ENCODE results near the gene VPS52. TPM values are rescaled to one million over a fixed set of nuclear protein-coding genes. Genes with fewer than 3 reads are reported as not detected.

The VPS52 gene
- polyA plus RNA-seq, 1 donor from 2014 or later, result 29.1 TPM

DNA sequence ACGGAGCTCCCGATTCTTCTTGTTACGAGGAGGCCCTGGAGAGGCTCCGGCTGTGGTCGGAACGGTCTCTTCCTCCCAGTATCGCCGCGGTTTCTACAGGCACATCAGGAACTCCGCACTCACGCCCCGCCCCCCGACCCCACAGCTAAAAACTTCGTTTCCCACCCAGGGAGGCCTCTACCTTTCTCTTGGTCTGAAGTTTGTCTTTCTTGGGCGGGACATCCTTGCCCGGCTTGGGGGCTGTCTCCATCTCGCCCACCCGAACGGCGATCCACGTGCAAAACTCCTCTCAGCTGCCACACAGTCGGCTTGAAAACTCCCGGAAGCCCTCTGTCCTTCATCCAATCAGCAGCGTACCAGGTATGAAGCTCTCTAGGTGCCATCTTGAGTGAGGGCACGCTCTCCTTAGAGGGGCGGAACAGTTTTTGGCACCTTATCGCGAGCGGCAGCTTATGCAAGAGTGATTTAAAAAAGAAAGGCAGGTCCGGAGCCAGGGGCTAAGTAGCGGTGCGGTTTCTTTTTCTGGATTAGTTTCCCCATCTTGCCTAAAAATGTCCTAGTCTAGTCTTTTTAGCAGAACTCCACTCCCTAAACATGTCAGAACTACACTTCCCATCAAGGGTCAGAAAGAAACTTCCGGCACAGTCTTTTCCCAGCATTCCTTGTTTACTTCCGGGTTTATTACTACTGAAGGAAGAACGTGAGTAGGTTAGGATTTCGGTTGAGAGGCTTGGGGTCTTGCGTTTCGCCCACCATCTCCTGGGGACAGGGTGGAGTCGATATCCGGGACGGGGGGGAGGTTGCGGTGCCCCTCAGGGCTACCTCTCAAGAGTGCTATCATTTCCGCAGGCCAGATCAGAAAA, 17.5 kb upstream of the VPS52 start, which contains the start of the genes PFDN6 and WDR46:
TSS of gene PFDN6 (plus strand) at position 681 of the 863 bp plus-strand sequence. CDS start 256 bp downstream, outside the sequence.
TSS of gene WDR46 (minus strand) at position 319 of the 863 bp plus-strand sequence. CDS start at position 250, 69 bp downstream.
- Histone ChIP-seq H2AFZ (ENCODE audit: low read depth, low read length) (peak within 1 kb of the TSS; percentile 62), H3K27me3 (ENCODE audit: insufficient read depth, low read depth, low read length) (no peaks in the 10 kb centered on the region), H3K4me3 (ENCODE audit: low read length) (peak within 1 kb of the TSS; percentile 82), H4K20me1 (ENCODE audit: insufficient read depth) (no peaks in the 10 kb centered on the region), H3F3A (ENCODE audit: insufficient read depth, low read length, poor library complexity, severe bottlenecking) (no peaks in the 10 kb centered on the region), H3K9me3 (ENCODE audit: low read length) (no peaks in the 10 kb centered on the region), H3K9me2 (ENCODE audit: insufficient read depth, low read length) (no peaks in the 10 kb centered on the region), H3K27ac (ENCODE audit: low read length) (peak within 1 kb of the TSS; percentile 38), H3K4me2 (ENCODE audit: low read length) (peak within 1 kb of the TSS; percentile 91), H3K36me3 (ENCODE audit: insufficient read depth, low read length) (no peaks in the 10 kb centered on the region), H3K79me2 (replicated peaks; ENCODE audit: insufficient read depth, low read length) (peaks cover 11% of the 10 kb centered on the region), H3K9ac (ENCODE audit: low read length) (peak within 1 kb of the TSS; percentile 73)
- no peak for TF ChIP-seq TAF1 (IDR thresholded peaks at IDR 0.05; ENCODE audit: low read depth)
- TF ChIP-seq RAD21 (conservative IDR thresholded peaks at IDR 0.05), result peak; percentile 32
- TF ChIP-seq MXI1 (conservative IDR thresholded peaks at IDR 0.05; ENCODE audit: poor library complexity, severe bottlenecking), result peak; percentile 100
- TF ChIP-seq SMC3 (conservative IDR thresholded peaks at IDR 0.05; ENCODE audit: poor library complexity), result no peak
- peak; percentile 70 for TF ChIP-seq POLR2AphosphoS5 (IDR thresholded peaks at IDR 0.05)

DNA sequence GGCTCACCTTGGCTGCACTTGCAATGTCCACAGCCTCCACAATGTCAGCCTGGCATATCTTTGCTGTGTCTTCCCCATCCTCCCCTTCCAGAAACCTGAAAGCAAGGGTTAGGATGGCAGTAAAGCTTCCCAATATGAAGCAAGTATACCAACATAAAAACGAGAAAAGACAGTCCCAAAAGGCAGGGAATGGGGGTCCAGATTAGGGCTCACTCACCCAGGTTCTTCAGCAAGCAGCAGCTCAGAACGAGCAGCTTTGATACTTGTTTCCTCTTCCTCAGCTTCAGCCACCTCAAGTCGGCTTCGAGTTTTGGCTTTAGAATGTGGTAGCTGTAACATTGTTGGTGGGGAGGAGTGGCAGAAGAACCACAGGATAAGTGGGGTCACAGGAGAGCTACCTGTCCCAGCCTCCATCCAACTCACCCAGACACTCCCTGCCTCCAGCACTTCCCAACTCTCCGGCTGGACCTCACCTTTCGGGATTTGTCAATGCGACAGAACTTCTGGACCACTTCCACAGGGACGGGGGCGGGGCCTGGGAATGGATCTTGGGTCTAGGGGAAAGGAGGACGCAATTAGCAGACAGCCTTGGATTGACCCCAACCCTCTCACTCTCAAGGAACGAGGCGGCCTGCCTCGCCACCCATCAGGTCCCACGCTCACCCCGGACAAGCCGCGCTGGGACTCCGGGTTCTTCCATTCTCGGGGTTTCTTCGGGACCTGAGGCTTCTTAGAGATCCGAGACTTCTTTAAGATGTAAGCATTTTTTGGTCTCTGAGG, 16.7 kb upstream of the VPS52 start:
- Histone ChIP-seq H2AFZ (ENCODE audit: low read depth, low read length) (peak overlapping the region; percentile 62), H3K36me3 (ENCODE audit: insufficient read depth, low read length) (no peaks in the 10 kb centered on the region), H3K79me2 (replicated peaks; ENCODE audit: insufficient read depth, low read length) (peaks cover 11% of the 10 kb centered on the region), H3K9ac (ENCODE audit: low read length) (peak overlapping the region; percentile 73), H3K27me3 (ENCODE audit: insufficient read depth, low read depth, low read length) (no peaks in the 10 kb centered on the region), H3K9me2 (ENCODE audit: insufficient read depth, low read length) (no peaks in the 10 kb centered on the region), H3F3A (ENCODE audit: insufficient read depth, low read length, poor library complexity, severe bottlenecking) (no peaks in the 10 kb centered on the region), H3K9me3 (ENCODE audit: low read length) (no peaks in the 10 kb centered on the region), H3K4me2 (ENCODE audit: low read length) (peak overlapping the region; percentile 81), H3K27ac (ENCODE audit: low read length) (no peak overlapping the region), H4K20me1 (ENCODE audit: insufficient read depth) (no peaks in the 10 kb centered on the region), H3K4me3 (ENCODE audit: low read length) (peak overlapping the region; percentile 82)
- TF ChIP-seq POLR2AphosphoS5 (IDR thresholded peaks at IDR 0.05), result no peak
- TF ChIP-seq TAF1 (IDR thresholded peaks at IDR 0.05; ENCODE audit: low read depth), result no peak
- TF ChIP-seq EP300 (conservative IDR thresholded peaks at IDR 0.05; ENCODE audit: poor library complexity, severe bottlenecking), result no peak
- TF ChIP-seq EZH2 (IDR thresholded peaks at IDR 0.05; ENCODE audit: borderline replicate concordance, insufficient read depth, low read length, poor library complexity, severe bottlenecking), result no peak
- TF ChIP-seq, protein P1, sequence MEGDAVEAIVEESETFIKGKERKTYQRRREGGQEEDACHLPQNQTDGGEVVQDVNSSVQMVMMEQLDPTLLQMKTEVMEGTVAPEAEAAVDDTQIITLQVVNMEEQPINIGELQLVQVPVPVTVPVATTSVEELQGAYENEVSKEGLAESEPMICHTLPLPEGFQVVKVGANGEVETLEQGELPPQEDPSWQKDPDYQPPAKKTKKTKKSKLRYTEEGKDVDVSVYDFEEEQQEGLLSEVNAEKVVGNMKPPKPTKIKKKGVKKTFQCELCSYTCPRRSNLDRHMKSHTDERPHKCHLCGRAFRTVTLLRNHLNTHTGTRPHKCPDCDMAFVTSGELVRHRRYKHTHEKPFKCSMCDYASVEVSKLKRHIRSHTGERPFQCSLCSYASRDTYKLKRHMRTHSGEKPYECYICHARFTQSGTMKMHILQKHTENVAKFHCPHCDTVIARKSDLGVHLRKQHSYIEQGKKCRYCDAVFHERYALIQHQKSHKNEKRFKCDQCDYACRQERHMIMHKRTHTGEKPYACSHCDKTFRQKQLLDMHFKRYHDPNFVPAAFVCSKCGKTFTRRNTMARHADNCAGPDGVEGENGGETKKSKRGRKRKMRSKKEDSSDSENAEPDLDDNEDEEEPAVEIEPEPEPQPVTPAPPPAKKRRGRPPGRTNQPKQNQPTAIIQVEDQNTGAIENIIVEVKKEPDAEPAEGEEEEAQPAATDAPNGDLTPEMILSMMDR (IDR thresholded peaks at IDR 0.05; ENCODE audit: poor library complexity, severe bottlenecking), result no peak
- no peak for TF ChIP-seq RAD21 (conservative IDR thresholded peaks at IDR 0.05)
- TF ChIP-seq MXI1 (conservative IDR thresholded peaks at IDR 0.05; ENCODE audit: poor library complexity, severe bottlenecking), result no peak
- no peak for TF ChIP-seq SMC3 (conservative IDR thresholded peaks at IDR 0.05; ENCODE audit: poor library complexity)
- TF ChIP-seq REST (IDR thresholded peaks at IDR 0.05; ENCODE audit: borderline replicate concordance), result no peak

Measured in neural cell (in vitro differentiated cells).